Smooth muscle cell (in vitro differentiated cells): Measurements from ENCODE around the gene NAPSA. TPM values are rescaled to one million over a fixed set of nuclear protein-coding genes. Genes with fewer than 3 reads are reported as not detected.

Source experiments
- DNase-seq: peaks from one replicate; lab custom pipeline; 2025; ENCODE audit not compliant: unreplicated experiment; lab: John Stamatoyannopoulos, UW
- H2AFZ ChIP-seq: fragments of 200-600 bp; sonication (generic); 2 replicates; pipeline ENCODE4 v1.6.0; 2016; ENCODE audit warnings: antibody characterized with exemption, low read depth, mild to moderate bottlenecking
- H3F3A ChIP-seq: fragments of 200-600 bp; sonication (generic); 2 replicates; pipeline ENCODE4 v1.6.0; 2017; ENCODE audit warnings: antibody characterized with exemption, low read depth
- H3K27ac ChIP-seq: fragments of 200-600 bp; sonication (generic); 2 replicates; pipeline ENCODE4 v1.5.1; 2016; ENCODE audit warnings: low read depth, mild to moderate bottlenecking
- H3K27me3 ChIP-seq: fragments of 200-600 bp; sonication (generic); 2 replicates; pipeline ENCODE4 v1.6.1; 2016; ENCODE audit warnings: low read depth, mild to moderate bottlenecking
- H3K36me3 ChIP-seq: fragments of 200-600 bp; sonication (generic); 2 replicates; pipeline ENCODE4 v1.5.1; 2016; ENCODE audit warnings: low read depth
- H3K4me1 ChIP-seq: fragments of 200-600 bp; sonication (generic); 2 replicates; pipeline ENCODE4 v1.5.1; 2016; ENCODE audit warnings: low read depth
- H3K4me2 ChIP-seq: fragments of 200-600 bp; sonication (generic); 2 replicates; pipeline ENCODE4 v1.6.0; 2016; ENCODE audit warnings: mild to moderate bottlenecking
- H3K4me3 ChIP-seq: fragments of 200-600 bp; sonication (generic); 2 replicates; pipeline ENCODE4 v1.5.1; 2016; ENCODE audit warnings: mild to moderate bottlenecking
- H3K79me2 ChIP-seq: fragments of 200-600 bp; sonication (generic); 2 replicates; pipeline ENCODE4 v1.6.0; 2016; ENCODE audit warnings: low read depth, mild to moderate bottlenecking
- H3K9ac ChIP-seq: fragments of 200-600 bp; sonication (generic); 2 replicates; pipeline ENCODE4 v1.6.0; 2016; ENCODE audit warnings: low read depth
- H3K9me3 ChIP-seq: fragments of 200-600 bp; sonication (generic); replicated peaks from 2 replicates; pipeline ENCODE4 v1.5.1; 2016; ENCODE audit warnings: low read depth
- H4K20me1 ChIP-seq: fragments of 200-600 bp; sonication (generic); 2 replicates; pipeline ENCODE4 v1.6.0; 2016; ENCODE audit warnings: low read depth
- WGBS: methylation state at CpG from one replicate; pipeline ENCODE4 v1.1.7; 2016; ENCODE audit warnings: low lambda C conversion rate; 5-methylcytosine and 5-hydroxymethylcytosine counted together
- polyA plus RNA-seq: library from polyadenylated mRNA; unstranded; fragments of >200 nt; fragmentation: Nextera tagmentation; extraction: Ambion mirVana; gene quantifications from 2 replicates; pipeline ENCODE4 v1.2.1, GENCODE V29; 2016
- total RNA-seq: library from RNA; depleted of rRNA; stranded (reverse); fragments of >200 nt; gene quantifications from 2 replicates; pipeline ENCODE4 v1.2.3, GENCODE V29; 2014
- TF ChIP-seq, protein P1 (sequence below): fragments of 200-600 bp; sonication (generic); IDR thresholded peaks from 2 replicates; pipeline ENCODE4 v1.5.1; 2017; ENCODE audit warnings: borderline replicate concordance, mild to moderate bottlenecking, antibody characterized with exemption; ENCODE audit not compliant: insufficient read depth, poor library complexity, severe bottlenecking

The NAPSA gene
- total and polyA plus RNA-seq, 2 experiments from 2014 or later = 0.27 to 0.65 TPM

DNA sequence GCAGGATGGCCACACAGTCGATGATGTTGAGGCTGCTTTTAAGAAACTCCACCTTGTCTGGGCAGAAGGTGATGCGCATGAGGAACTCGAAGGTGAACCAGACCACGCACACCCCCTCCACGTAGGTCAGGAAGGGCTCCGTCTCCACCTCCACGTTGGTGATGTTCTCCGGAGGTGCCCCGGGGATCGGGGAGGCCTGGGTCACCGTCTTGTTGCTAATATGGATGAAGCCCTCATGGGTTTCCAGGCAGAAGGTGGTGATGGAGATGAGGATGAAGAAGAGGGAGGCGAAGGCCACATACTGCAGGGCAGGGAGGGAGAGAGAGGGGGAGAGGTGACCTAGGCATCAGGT lies 41.7 kb downstream of the NAPSA start:
- Histone ChIP-seq H3K9ac (no peak overlapping the region), H3K4me2 (no peak overlapping the region), H3K27me3 (peaks cover 19% of the 10 kb centered on the region), H3K9me3 (no peaks in the 10 kb centered on the region), H3F3A (no peaks in the 10 kb centered on the region), H4K20me1 (peaks cover 47% of the 10 kb centered on the region), H3K79me2 (no peaks in the 10 kb centered on the region), H3K4me1 (peaks cover 5% of the 10 kb centered on the region), H3K27ac (no peak overlapping the region), H3K36me3 (no peaks in the 10 kb centered on the region), H2AFZ (no peak overlapping the region), H3K4me3 (no peak overlapping the region)
- TF ChIP-seq, protein P1, sequence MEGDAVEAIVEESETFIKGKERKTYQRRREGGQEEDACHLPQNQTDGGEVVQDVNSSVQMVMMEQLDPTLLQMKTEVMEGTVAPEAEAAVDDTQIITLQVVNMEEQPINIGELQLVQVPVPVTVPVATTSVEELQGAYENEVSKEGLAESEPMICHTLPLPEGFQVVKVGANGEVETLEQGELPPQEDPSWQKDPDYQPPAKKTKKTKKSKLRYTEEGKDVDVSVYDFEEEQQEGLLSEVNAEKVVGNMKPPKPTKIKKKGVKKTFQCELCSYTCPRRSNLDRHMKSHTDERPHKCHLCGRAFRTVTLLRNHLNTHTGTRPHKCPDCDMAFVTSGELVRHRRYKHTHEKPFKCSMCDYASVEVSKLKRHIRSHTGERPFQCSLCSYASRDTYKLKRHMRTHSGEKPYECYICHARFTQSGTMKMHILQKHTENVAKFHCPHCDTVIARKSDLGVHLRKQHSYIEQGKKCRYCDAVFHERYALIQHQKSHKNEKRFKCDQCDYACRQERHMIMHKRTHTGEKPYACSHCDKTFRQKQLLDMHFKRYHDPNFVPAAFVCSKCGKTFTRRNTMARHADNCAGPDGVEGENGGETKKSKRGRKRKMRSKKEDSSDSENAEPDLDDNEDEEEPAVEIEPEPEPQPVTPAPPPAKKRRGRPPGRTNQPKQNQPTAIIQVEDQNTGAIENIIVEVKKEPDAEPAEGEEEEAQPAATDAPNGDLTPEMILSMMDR = no peak
- 93% methylated on average over 11 of the region's 12 CpGs for WGBS
- DNase-seq = no peak

DNA sequence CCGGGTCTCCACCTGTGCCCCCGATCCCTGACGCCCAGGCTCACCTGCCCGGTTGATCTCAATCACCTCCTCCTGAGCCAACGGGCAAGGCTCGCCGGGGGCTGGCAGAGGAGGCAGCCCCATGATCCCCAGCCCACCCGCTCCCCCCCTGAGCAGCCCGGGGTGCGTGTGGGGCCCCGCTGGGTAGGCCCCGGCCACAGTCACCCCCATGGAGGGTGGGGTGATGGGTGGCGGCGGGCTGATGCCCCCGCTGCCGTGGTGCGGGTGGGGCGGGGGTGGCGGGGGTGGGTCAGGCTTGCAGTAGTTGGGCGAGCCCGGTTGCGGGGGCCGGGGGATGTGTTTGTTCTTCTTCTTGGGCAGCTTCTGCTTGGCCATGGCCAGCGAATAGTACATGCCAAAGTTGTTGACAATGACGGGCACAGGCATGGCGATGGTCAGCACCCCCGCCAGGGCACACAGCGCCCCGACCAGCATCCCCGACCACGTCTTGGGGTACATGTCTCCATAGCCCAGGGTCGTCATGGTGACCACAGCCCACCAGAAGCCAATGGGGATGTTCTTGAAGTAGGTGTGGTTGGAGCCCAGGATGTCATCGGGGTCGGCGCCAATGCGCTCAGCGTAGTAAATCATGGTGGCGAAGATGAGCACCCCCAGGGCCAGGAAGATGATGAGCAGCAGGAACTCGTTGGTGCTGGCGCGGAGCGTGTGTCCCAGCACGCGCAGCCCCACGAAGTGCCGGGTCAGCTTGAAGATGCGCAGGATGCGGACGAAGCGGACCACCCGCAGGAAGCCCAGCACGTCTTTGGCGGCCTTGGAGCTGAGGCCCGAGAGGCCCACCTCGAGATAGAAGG lies 42.3 kb downstream of the NAPSA start:
- Histone ChIP-seq H3K9ac (no peak overlapping the region), H3K36me3 (no peaks in the 10 kb centered on the region), H2AFZ (no peak overlapping the region), H3K9me3 (no peaks in the 10 kb centered on the region), H3F3A (no peaks in the 10 kb centered on the region), H3K79me2 (no peaks in the 10 kb centered on the region), H3K27me3 (peaks cover 19% of the 10 kb centered on the region), H3K4me2 (no peak overlapping the region), H3K4me1 (peaks cover 5% of the 10 kb centered on the region), H4K20me1 (peaks cover 47% of the 10 kb centered on the region), H3K27ac (no peak overlapping the region), H3K4me3 (no peak overlapping the region)
- DNase-seq = no peak
- 97% methylated on average over 35 of the region's 55 CpGs for WGBS
- TF ChIP-seq, protein P1 = no peak

DNA sequence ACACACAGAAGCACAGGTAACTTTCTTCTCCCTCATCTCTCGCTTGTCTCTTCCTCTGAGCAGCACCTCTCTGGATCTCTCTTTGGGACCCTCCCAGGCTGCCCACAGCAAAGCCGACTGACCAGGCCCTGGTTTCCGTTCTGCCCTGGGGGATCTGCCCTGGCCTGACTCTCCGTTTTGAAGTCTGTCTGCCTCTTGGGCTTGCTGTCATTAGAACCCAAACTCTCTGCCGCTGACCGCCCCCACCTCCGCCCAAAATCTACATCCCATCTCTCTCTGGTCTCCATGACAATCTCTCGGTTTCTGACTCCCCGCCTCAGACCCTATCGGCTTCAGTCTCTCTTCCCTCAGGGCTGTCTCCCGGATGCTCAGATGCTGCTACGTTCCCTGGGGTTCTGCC lies 43.2 kb downstream of the NAPSA start:
- H3K79me2 ChIP-seq = no peaks in the 10 kb centered on the region
- no peaks in the 10 kb centered on the region for H3F3A ChIP-seq
- H3K27ac ChIP-seq = no peak overlapping the region
- H4K20me1 ChIP-seq = peaks cover 39% of the 10 kb centered on the region
- H3K4me1 ChIP-seq = peaks cover 5% of the 10 kb centered on the region
- no peaks in the 10 kb centered on the region for H3K9me3 ChIP-seq
- no peak overlapping the region for H3K4me2 ChIP-seq
- no peak overlapping the region for H3K9ac ChIP-seq
- no peaks in the 10 kb centered on the region for H3K36me3 ChIP-seq
- DNase-seq = no peak
- no peak overlapping the region for H3K4me3 ChIP-seq
- TF ChIP-seq, protein P1 = no peak
- no peak overlapping the region for H2AFZ ChIP-seq
- 99% methylated on average over 11 of the region's 12 CpGs for WGBS
- peaks cover 11% of the 10 kb centered on the region for H3K27me3 ChIP-seq

DNA sequence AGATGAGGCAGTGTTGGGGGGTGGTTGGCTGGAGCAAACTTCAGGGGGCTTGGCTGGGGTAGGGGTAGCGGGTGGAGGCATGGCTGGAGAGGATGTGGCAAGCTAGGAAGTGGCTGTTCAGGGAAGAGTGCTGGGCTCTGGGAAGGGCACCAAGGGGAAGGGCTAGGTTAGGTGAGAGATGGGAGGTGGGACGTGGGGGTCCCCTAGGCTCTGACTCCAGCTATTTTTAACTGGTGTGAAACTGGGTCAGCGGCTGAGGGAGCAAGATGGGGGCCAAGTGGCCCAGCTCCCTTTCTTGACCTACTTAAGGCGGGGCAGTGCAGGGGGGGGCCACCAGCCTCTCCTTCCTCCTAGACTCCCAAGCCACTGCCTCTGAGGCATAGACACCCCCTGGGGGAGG lies 43.6 kb downstream of the NAPSA start:
- no peaks in the 10 kb centered on the region for H3K36me3 ChIP-seq
- 100% methylated on average over 3 of the region's 4 CpGs for WGBS
- TF ChIP-seq, protein P1 = no peak

More for the DNA sequence above, 43.6 kb downstream of the NAPSA start:
- Histone ChIP-seq H3K4me3 (no peak overlapping the region), H4K20me1 (peaks cover 35% of the 10 kb centered on the region), H3K79me2 (no peaks in the 10 kb centered on the region), H3K4me2 (no peak overlapping the region), H3K27ac (no peak overlapping the region), H3K9me3 (no peaks in the 10 kb centered on the region), H3F3A (no peaks in the 10 kb centered on the region), H2AFZ (no peak overlapping the region), H3K27me3 (peaks cover 7% of the 10 kb centered on the region), H3K9ac (no peak overlapping the region), H3K4me1 (peaks cover 5% of the 10 kb centered on the region)
- no peak for DNase-seq
